CD8-positive, alpha-beta memory T cell (primary cell): ENCODE measurements around the gene FER. TPM values are rescaled to one million over a fixed set of nuclear protein-coding genes. Genes with fewer than 3 reads are reported as not detected.
"Not testable (repeated sequence)": the region's sequence is repeated elsewhere in the genome, so short reads cannot be mapped to it uniquely, and the experiment has no call there.

ENCODE experiments used
- CTCF ChIA-PET: fragments of 350-600 bp; sonication (Branson Sonifier 250); formaldehyde crosslinking; loops from one replicate; lab custom pipeline; 2021; ENCODE audit warnings: antibody characterized with exemption; lab: Charles Lee
- POLR2A ChIA-PET: fragments of 350-600 bp; sonication (Branson Sonifier 250); formaldehyde crosslinking; loops from one replicate; lab custom pipeline; 2021; ENCODE audit warnings: antibody characterized with exemption; lab: Charles Lee
- DNase-seq, 5 donors: peaks; one replicate each; pipeline versions ENCODE4 v3.0.0 to v3.0.0-alpha.2; 2020 to 2022; ENCODE audit warnings: mixed read lengths in 1 of 5
- H3K27ac ChIP-seq: one replicate; pipeline ENCODE4 v1.7.0; 2013; ENCODE audit warnings: low read depth, mild to moderate bottlenecking, low read length, moderate library complexity
- H3K27me3 ChIP-seq: 2 replicates; pipeline ENCODE4 v1.7.0; 2013; ENCODE audit warnings: low read length, mild to moderate bottlenecking; ENCODE audit not compliant: insufficient read depth, poor library complexity, severe bottlenecking
- H3K36me3 ChIP-seq: 2 replicates; pipeline ENCODE4 v1.7.0; 2013; ENCODE audit warnings: mild to moderate bottlenecking, low read length, moderate library complexity; ENCODE audit not compliant: insufficient read depth
- H3K4me1 ChIP-seq: 2 replicates; pipeline ENCODE4 v1.7.0; 2013; ENCODE audit warnings: mild to moderate bottlenecking, low read length, moderate library complexity; ENCODE audit not compliant: insufficient read depth
- H3K4me3 ChIP-seq: 2 replicates; pipeline ENCODE4 v1.7.0; 2013; ENCODE audit warnings: mild to moderate bottlenecking, low read length
- H3K9me3 ChIP-seq: 2 replicates; pipeline ENCODE4 v1.7.0; 2013; ENCODE audit warnings: mild to moderate bottlenecking, low read length
- H3K27ac Mint-ChIP-seq, 8 donors: one replicate each; pipeline ENCODE4 v1.8.0; 2020 to 2021; ENCODE audit warnings: mixed read lengths in 8 of 8, mild to moderate bottlenecking in 6 of 8, inconsistent platforms in 3 of 8, moderate library complexity in 3 of 8
- H3K27me3 Mint-ChIP-seq, 2 donors: one replicate each; pipeline ENCODE4 v1.8.0; 2020 to 2021; ENCODE audit warnings: mixed read lengths in 2 of 2, mild to moderate bottlenecking in 1 of 2, moderate library complexity in 1 of 2
- H3K36me3 Mint-ChIP-seq, 3 donors: one replicate each; pipeline ENCODE4 v1.8.0; 2020 to 2021; ENCODE audit warnings: mixed read lengths in 3 of 3, inconsistent platforms in 1 of 3, mild to moderate bottlenecking in 1 of 3
- H3K4me1 Mint-ChIP-seq, 3 donors: one replicate each; pipeline ENCODE4 v1.8.0; 2020 to 2021; ENCODE audit warnings: mixed read lengths in 3 of 3, inconsistent platforms in 1 of 3, mild to moderate bottlenecking in 1 of 3
- H3K4me3 Mint-ChIP-seq, 7 donors: one replicate each; pipeline ENCODE4 v1.8.0; 2020 to 2021; ENCODE audit warnings: mixed read lengths in 7 of 7, mild to moderate bottlenecking in 6 of 7, moderate library complexity in 4 of 7, inconsistent platforms in 2 of 7
- H3K9me3 Mint-ChIP-seq, 5 donors: one replicate each; pipeline ENCODE4 v1.8.0; 2020 to 2022; ENCODE audit warnings: mixed read lengths in 5 of 5, mild to moderate bottlenecking in 3 of 5, moderate library complexity in 2 of 5, inconsistent platforms in 1 of 5
- polyA plus RNA-seq: library from polyadenylated mRNA; unstranded; fragments of 300-500 nt; fragmentation: Illumina TruSeq; gene quantifications from one replicate; pipeline ENCODE4 v1.2.3, GENCODE V29; 2021
- total RNA-seq, 2 experiments: library from RNA; stranded (reverse); gene quantifications; one replicate each; pipeline ENCODE4 v1.2.3, GENCODE V29; 2021

FER gene
- total and polyA plus RNA-seq, 3 experiments from 2014 or later: 10.1 to 11.3 (median 10.6) TPM

GRCh38 chr5:109016300-109016699, 268.6 kb downstream of the FER start:
- Histone ChIP-seq H3K27me3 (no peaks in the 10 kb centered on the region), H3K27ac (no peak overlapping the region), H3K36me3 (no peaks in the 10 kb centered on the region), H3K4me3 (no peak overlapping the region), H3K4me1 (no peaks in the 10 kb centered on the region), H3K9me3 (no peaks in the 10 kb centered on the region)
- DNase-seq: no peak
- Mint-ChIP-seq H3K4me3 (peak overlapping the region in 1 of 7 donors; percentile 8), H3K27me3 (no peaks in the 10 kb centered on the region), H3K36me3 (peaks cover 0 to 11% (median 1%) of the 10 kb centered on the region in 3 donors), H3K27ac (peak overlapping the region in 2 of 8 donors; percentile 21 to 28), H3K4me1 (peaks cover 9 to 17% (median 12%) of the 10 kb centered on the region in 3 donors), H3K9me3 (peaks cover 0 to 4% (median 0%) of the 10 kb centered on the region in 5 donors)
- ChIA-PET CTCF (no interaction called here), POLR2A (interaction anchor here (0.7 kb wide), 1 partner anchor 288 kb away, joined by 5 read pairs; no protein-coding TSS in a partner anchor)

- peak overlapping the region in 1 of 8 donors; percentile 1 for H3K27ac Mint-ChIP-seq
- no peak overlapping the region for H3K27ac ChIP-seq
- no peaks in the 10 kb centered on the region for H3K27me3 Mint-ChIP-seq
- POLR2A ChIA-PET: no interaction called here
- H3K36me3 ChIP-seq: no peaks in the 10 kb centered on the region
- no peaks in the 10 kb centered on the region for H3K4me1 ChIP-seq
- CTCF ChIA-PET: no interaction called here
- peaks cover 5 to 12% (median 5%) of the 10 kb centered on the region in 3 donors for H3K36me3 Mint-ChIP-seq
- DNase-seq: no peak
- peaks cover 2 to 4% (median 3%) of the 10 kb centered on the region in 5 donors for H3K9me3 Mint-ChIP-seq
- H3K27me3 ChIP-seq: no peaks in the 10 kb centered on the region
- no peak overlapping the region for H3K4me3 ChIP-seq
- H3K9me3 ChIP-seq: no peaks in the 10 kb centered on the region
- H3K4me3 Mint-ChIP-seq: no peak overlapping the region
- no peaks in the 10 kb centered on the region for H3K4me1 Mint-ChIP-seq
These were observed 274.4 kb downstream of the FER start for GRCh38 chr5:109022056-109022455.

- CTCF ChIA-PET, H3K9me3 ChIP-seq, H3K4me1 ChIP-seq, H3K27ac ChIP-seq, H3K36me3 ChIP-seq, H3K27me3 Mint-ChIP-seq, H3K4me1 Mint-ChIP-seq, POLR2A ChIA-PET, H3K4me3 ChIP-seq, H3K4me3 Mint-ChIP-seq, DNase-seq, H3K9me3 Mint-ChIP-seq, H3K27ac Mint-ChIP-seq, H3K27me3 ChIP-seq: not testable (repeated sequence)
- peaks cover 5 to 16% (median 5%) of the 10 kb centered on the region in 3 donors for H3K36me3 Mint-ChIP-seq
These were observed 278.0 kb downstream of the FER start for GRCh38 chr5:109025729-109026128.

GRCh38 chr5:109027983-109028607, 280.4 kb downstream of the FER start:
- Mint-ChIP-seq H3K27ac (no peak overlapping the region), H3K27me3 (no peaks in the 10 kb centered on the region), H3K4me3 (no peak overlapping the region), H3K36me3 (peaks cover 5 to 11% (median 5%) of the 10 kb centered on the region in 3 donors), H3K9me3 (peaks cover 2 to 4% (median 3%) of the 10 kb centered on the region in 5 donors), H3K4me1 (peaks cover 0 to 5% (median 0%) of the 10 kb centered on the region in 3 donors)
- H3K27ac ChIP-seq: no peak overlapping the region
- CTCF ChIA-PET: no interaction called here
- DNase-seq: no peak
- H3K4me1 ChIP-seq: no peaks in the 10 kb centered on the region
- no peaks in the 10 kb centered on the region for H3K9me3 ChIP-seq
- no peaks in the 10 kb centered on the region for H3K36me3 ChIP-seq
- no peaks in the 10 kb centered on the region for H3K27me3 ChIP-seq
- POLR2A ChIA-PET: no interaction called here
- H3K4me3 ChIP-seq: no peak overlapping the region

- Mint-ChIP-seq H3K4me3 (no peak overlapping the region), H3K9me3 (peaks cover 2 to 4% (median 3%) of the 10 kb centered on the region in 5 donors), H3K4me1 (peaks cover 0 to 5% (median 0%) of the 10 kb centered on the region in 3 donors), H3K27me3 (no peaks in the 10 kb centered on the region), H3K36me3 (peaks cover 5 to 10% (median 5%) of the 10 kb centered on the region in 3 donors), H3K27ac (peak overlapping the region in 1 of 8 donors; percentile 45)
- Histone ChIP-seq H3K27me3 (no peaks in the 10 kb centered on the region), H3K36me3 (no peaks in the 10 kb centered on the region), H3K27ac (no peak overlapping the region), H3K4me1 (no peaks in the 10 kb centered on the region), H3K9me3 (no peaks in the 10 kb centered on the region), H3K4me3 (no peak overlapping the region)
- no peak for DNase-seq
- CTCF ChIA-PET: no interaction called here
- POLR2A ChIA-PET: no interaction called here
These were observed 281.1 kb downstream of the FER start for GRCh38 chr5:109028608-109029299.

GRCh38 chr5:109029847-109030246, 282.1 kb downstream of the FER start:
- Histone ChIP-seq H3K9me3 (no peaks in the 10 kb centered on the region), H3K27me3 (no peaks in the 10 kb centered on the region), H3K36me3 (no peaks in the 10 kb centered on the region), H3K4me1 (no peaks in the 10 kb centered on the region), H3K4me3 (no peak overlapping the region), H3K27ac (no peak overlapping the region)
- ChIA-PET POLR2A (no interaction called here), CTCF (no interaction called here)
- Mint-ChIP-seq H3K27me3 (no peaks in the 10 kb centered on the region), H3K36me3 (peaks cover 0 to 4% (median 0%) of the 10 kb centered on the region in 3 donors), H3K4me3 (no peak overlapping the region), H3K4me1 (peaks cover 0 to 5% (median 0%) of the 10 kb centered on the region in 3 donors), H3K9me3 (no peaks in the 10 kb centered on the region), H3K27ac (no peak overlapping the region)
- no peak for DNase-seq

- H3K9me3 ChIP-seq: no peaks in the 10 kb centered on the region
- ChIA-PET POLR2A (no interaction called here), CTCF (no interaction called here)
- no peaks in the 10 kb centered on the region for H3K4me1 ChIP-seq
- H3K4me1 Mint-ChIP-seq: peaks cover 0 to 5% (median 0%) of the 10 kb centered on the region in 3 donors
- H3K36me3 ChIP-seq: no peaks in the 10 kb centered on the region
- no peak overlapping the region for H3K27ac Mint-ChIP-seq
- H3K4me3 ChIP-seq: no peak overlapping the region
- H3K4me3 Mint-ChIP-seq: no peak overlapping the region
- H3K9me3 Mint-ChIP-seq: no peaks in the 10 kb centered on the region
- no peaks in the 10 kb centered on the region for H3K27me3 ChIP-seq
- H3K27ac ChIP-seq: no peak overlapping the region
- peaks cover 0 to 4% (median 0%) of the 10 kb centered on the region in 3 donors for H3K36me3 Mint-ChIP-seq
- H3K27me3 Mint-ChIP-seq: no peaks in the 10 kb centered on the region
- DNase-seq: no peak
These were observed 282.9 kb downstream of the FER start for GRCh38 chr5:109030360-109031143.

GRCh38 chr5:109034306-109034705, 286.6 kb downstream of the FER start:
- Mint-ChIP-seq H3K9me3 (no peaks in the 10 kb centered on the region), H3K36me3 (peaks cover 0 to 4% (median 0%) of the 10 kb centered on the region in 3 donors), H3K27ac (no peak overlapping the region), H3K4me3 (no peak overlapping the region), H3K27me3 (no peaks in the 10 kb centered on the region), H3K4me1 (peaks cover 0 to 5% (median 0%) of the 10 kb centered on the region in 3 donors)
- Histone ChIP-seq H3K4me1 (no peaks in the 10 kb centered on the region), H3K36me3 (no peaks in the 10 kb centered on the region), H3K4me3 (no peak overlapping the region), H3K9me3 (no peaks in the 10 kb centered on the region), H3K27ac (no peak overlapping the region), H3K27me3 (no peaks in the 10 kb centered on the region)
- POLR2A ChIA-PET: no interaction called here
- CTCF ChIA-PET: no interaction called here
- no peak for DNase-seq
